Neural cell (in vitro differentiated cells): ENCODE data around the gene CDYL.

Experiments used
- TAF1 ChIP-seq: IDR thresholded peaks from 2 replicates; pipeline ENCODE4 v1.6.1; 2012; ENCODE audit warnings: low read depth
- TF ChIP-seq, protein P1 (sequence below): fragments of 450-650 bp; IDR thresholded peaks from 2 replicates; pipeline ENCODE4 v1.5.1; 2014; ENCODE audit warnings: antibody characterized with exemption, mild to moderate bottlenecking, moderate library complexity; ENCODE audit not compliant: poor library complexity, severe bottlenecking

DNA sequence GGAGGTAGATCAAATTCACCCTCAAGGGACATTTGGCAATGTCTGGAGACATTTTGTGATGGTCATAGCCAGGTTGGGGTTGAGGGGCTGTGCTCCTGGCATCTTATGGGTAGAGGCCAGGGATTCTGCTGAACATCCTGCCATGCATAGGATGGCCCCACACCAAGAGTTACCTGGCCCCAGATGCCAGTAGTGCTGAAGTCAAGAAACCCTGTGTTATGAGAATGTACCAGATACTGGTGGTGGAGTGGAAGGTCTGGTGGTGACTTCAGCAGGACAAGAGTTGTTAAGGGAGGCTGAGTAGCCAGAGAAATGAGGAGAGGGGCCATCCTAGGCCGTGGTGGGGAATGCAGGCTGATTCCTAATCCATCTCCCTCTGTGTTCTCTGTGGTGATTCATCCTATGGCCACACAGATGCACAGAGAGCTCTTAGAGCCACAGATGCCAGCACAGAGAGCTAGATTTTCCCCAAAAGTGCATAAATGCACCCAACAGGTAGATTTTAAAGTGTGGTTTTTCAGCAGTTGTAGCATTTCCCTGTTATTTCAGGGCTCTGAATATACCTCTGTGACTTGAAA is 43.6 kb downstream of the CDYL start:
- TF ChIP-seq, protein P1, sequence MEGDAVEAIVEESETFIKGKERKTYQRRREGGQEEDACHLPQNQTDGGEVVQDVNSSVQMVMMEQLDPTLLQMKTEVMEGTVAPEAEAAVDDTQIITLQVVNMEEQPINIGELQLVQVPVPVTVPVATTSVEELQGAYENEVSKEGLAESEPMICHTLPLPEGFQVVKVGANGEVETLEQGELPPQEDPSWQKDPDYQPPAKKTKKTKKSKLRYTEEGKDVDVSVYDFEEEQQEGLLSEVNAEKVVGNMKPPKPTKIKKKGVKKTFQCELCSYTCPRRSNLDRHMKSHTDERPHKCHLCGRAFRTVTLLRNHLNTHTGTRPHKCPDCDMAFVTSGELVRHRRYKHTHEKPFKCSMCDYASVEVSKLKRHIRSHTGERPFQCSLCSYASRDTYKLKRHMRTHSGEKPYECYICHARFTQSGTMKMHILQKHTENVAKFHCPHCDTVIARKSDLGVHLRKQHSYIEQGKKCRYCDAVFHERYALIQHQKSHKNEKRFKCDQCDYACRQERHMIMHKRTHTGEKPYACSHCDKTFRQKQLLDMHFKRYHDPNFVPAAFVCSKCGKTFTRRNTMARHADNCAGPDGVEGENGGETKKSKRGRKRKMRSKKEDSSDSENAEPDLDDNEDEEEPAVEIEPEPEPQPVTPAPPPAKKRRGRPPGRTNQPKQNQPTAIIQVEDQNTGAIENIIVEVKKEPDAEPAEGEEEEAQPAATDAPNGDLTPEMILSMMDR: no peak
- no peak for TF ChIP-seq TAF1
